Superior temporal gyrus (tissue), 1 donor: Measurements from ENCODE around the gene DPT.
A peak's percentile ranks its signal among the peaks of the same experiment; 100 is the strongest.

ENCODE experiments used
- DNase-seq: peaks from one replicate; pipeline ENCODE4 v3.0.0-alpha.2; 2016; ENCODE audit errors: extremely low spot score

DPT gene

GRCh38 chr1:168700575-168701268 lies 28.3 kb downstream of the DPT start:
- no peak for DNase-seq

GRCh38 chr1:168698453-168698852 lies 30.6 kb downstream of the DPT start:
- DNase-seq = no peak

DNA sequence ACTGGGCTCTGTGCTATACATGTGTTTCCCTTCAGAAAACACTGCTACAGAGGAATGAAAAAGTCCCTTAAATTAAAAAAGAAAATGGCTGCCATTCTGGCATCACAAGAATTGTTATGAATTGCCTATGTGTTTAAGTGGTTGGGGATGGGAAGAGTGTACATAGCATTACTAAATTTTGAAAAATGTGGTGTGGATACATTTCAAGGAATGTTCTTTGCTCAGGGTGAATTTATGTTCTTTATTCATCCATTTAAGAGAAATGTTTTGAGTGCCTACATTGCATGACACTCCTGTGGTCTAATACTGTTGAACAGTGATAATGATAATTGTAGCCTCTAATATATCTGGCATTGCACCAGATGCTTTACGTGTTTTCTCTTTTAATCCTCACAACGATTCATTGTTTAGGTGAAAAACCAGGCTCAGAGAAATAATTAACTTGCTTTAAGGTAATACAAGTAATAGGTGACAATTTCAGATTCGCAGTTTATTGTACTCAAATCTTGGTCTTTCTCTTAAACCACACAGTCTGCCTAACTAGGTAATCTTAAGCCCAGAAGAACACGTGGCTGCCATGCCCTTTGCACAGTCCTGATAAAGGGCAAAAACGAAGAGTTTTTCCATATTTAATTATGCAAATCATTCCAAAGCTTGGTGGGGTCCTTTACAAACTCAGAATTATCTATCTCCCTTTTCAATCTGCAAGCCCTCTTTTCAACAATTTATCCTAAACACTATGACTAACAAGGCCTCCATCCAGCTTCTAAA lies 31.5 kb downstream of the DPT start:
- no peak for DNase-seq

GRCh38 chr1:168696125-168696760 lies 32.8 kb downstream of the DPT start:
- DNase-seq = no peak

DNA sequence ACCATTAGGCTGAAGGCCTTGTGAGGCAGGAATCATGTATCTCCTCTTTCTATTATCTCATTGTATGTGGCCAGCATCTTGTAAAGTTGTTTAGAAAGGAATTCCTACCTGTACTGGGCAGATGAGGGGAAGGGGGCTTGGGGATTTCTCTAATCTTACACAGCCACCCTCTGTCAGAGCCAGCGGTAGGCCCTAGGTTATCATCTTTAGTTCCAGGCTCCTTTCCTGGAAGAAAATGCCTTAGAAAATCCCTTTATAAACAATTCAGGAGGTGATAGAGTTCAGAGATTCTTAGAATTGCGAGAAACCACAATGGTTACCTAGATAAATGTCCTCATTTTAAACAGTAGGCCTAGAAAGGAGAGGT lies 35.2 kb downstream of the DPT start:
- DNase-seq = no peak

- DNase-seq = no peak
Measured at GRCh38 chr1:168693197-168693871, 35.7 kb downstream of the DPT start.

DNA sequence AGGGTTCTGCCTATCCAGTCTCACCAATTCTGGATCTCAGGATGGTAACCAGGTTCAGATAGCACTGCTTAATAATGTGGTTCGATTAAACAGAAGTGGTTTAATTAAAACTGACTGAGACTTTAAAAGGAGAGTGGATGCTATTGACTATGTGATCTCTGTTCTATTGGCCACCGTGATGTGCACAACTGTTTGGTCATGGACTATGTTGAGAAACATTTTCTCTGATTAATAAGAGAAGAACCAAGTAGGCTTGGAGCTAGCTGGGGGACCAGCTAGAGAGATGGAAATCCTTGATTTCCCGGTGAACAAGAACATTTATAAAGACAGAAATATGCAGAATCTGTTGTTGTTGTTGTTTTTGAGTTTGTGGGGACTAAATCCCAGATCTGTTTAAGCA lies 36.5 kb downstream of the DPT start:
- no peak for DNase-seq

- no peak for DNase-seq
Measured at GRCh38 chr1:168691541-168691940, 37.5 kb downstream of the DPT start.

GRCh38 chr1:168689726-168690602 lies 39.0 kb downstream of the DPT start:
- no peak for DNase-seq

GRCh38 chr1:168689327-168689657 lies 39.7 kb downstream of the DPT start:
- DNase-seq = no peak

DNA sequence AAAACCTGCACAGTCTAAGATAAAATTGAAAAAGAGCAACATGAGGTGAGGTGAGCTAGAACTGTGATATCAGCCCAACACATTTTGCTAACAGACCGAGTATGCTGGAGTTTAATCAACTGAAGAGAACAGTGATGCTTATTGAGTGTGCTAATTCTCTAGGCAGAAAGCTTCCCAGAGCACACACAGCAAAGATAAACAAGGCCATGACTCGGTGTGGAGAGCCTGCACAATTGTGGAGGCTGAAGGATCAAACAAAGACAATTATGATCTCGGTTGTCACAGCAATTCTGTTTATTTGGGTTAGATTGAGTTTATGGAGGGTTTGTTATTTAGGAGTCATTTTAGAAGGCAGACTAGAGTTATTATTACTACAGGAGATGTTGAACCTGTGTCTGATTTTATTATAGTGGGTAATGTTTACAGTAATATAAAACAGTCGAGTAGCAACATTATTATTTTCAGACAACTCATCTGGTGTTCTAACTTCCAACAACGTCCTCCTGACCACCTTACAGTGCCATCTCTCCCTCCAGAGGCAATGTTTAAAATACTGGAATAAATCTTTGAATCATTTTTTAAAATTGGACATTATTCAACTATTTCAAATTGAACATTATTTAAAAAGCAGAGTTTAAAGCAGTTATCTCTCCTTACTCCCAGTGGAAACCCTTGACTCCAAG lies 40.2 kb downstream of the DPT start:
- peak; percentile 63 for DNase-seq

- no peak for DNase-seq
Measured at GRCh38 chr1:168687816-168688215, 41.2 kb downstream of the DPT start.

- DNase-seq = no peak
Measured at GRCh38 chr1:168686666-168687065, 42.3 kb downstream of the DPT start.

DNA sequence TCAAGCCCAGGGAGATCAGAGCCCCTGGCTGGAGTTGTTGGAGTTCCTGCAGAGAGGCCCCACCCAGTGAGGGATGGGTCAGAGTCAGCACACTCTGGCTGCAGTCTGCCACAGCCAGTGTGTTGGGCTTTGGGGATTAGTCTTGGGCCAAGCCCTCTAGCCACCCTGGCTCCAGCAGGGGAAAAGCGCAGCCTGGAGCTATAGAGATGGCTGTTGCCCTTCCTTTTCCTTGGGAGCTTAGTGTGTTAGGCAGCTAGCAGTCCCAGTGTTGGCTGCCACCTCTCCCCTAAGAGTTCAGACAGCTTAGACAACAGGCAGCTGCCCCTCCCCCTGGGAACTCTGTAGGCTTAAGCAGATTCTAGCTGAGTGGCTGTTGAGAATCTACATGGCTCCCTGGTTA lies 45.1 kb downstream of the DPT start:
- no peak for DNase-seq

DNA sequence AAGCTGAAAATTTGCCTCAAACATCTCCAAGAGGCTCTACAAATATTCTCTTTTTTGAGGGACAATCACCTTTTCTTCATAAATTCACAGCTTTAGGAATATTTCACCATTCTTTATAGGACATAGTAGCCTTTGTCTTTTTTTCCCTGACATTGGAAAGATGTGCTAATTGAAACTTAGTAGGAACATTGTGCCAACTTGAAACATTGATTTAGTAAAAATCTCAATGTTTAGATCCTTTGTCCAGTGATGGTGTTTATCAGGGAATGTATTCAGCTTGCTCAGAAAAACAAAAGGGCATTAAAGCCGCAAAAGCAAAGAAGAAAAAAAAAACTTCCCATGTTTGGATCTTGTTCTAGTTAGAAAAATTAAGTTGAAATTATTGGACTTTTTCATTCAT lies 52.1 kb downstream of the DPT start:
- no peak for DNase-seq

GRCh38 chr1:168676029-168676812 lies 52.8 kb downstream of the DPT start:
- no peak for DNase-seq

- DNase-seq = peak; percentile 37
Measured at GRCh38 chr1:168673974-168674683, 54.9 kb downstream of the DPT start.

DNA sequence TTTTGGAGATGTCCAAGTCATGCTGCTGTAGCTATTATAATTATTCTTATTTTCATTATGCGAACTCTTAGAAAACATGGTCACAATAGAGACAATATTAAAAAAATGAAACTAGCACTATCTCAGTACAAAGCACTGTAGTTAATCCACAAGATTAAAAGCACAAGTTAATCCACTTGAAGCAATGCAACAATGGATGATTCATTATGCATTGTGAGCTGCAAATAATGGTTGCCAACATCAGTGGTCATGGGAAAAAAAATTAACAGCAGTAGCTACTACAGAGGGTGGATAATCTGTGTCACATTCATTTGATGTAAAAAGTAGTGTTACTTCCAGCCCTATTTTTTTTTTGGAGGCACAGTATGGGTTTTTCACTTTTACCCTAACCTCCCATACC lies 56.7 kb downstream of the DPT start:
- DNase-seq = no peak

- no peak for DNase-seq
Measured at GRCh38 chr1:168671782-168672181, 57.2 kb downstream of the DPT start.

DNA sequence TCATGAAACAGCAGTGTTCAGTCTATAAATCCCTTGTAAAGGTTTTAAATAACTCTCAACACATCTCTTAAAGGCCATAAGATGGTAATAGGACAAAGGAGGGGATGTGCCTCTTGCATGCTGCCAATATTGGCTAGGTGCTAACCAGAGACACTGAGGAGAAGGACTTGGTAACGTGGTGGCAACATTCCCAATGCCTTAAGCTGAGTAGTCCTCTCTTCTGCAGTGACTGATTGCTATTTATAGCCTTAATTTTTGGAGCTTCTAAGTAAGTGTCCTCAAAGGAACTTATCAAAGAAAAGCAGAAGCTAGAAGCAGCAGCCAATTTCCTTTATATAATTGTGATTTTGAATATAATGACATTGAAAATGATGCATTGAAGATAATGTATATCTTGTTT lies 63.0 kb downstream of the DPT start:
- DNase-seq = no peak
